ENCODE measurements around the gene FANCD2.
"Not testable (repeated sequence)": the region's sequence is repeated elsewhere in the genome, so short reads cannot be mapped to it uniquely, and the experiment has no call there.

The FANCD2 gene

GRCh38 chr3:10010421-10010877 is 15.8 kb upstream of the FANCD2 start:
- Histone ChIP-seq H3K9ac (ENCODE audit: insufficient read length) (no peak overlapping the region), H3K9me3 (ENCODE audit: low read depth, low read length) (no peaks in the 10 kb centered on the region), H3K4me3 (peak overlapping the region; percentile 70), H3K27ac (no peak overlapping the region), H3K36me3 (ENCODE audit: insufficient read depth, low read length) (no peaks in the 10 kb centered on the region)
- no peak for DNase-seq (ENCODE audit: low read depth, low spot score)
- TF ChIP-seq FOXP2 (optimal IDR thresholded peaks at IDR 0.05; ENCODE audit: control extremely low read depth, extremely low read length, insufficient read depth) (no peak), POLR2AphosphoS5 (IDR thresholded peaks at IDR 0.05; ENCODE audit: borderline replicate concordance, low read depth, low read length) (no peak), EZH2 (IDR thresholded peaks at IDR 0.05) (no peak)

- TF ChIP-seq FOXP2 (optimal IDR thresholded peaks at IDR 0.05; ENCODE audit: control extremely low read depth, extremely low read length, insufficient read depth) (no peak), EZH2 (IDR thresholded peaks at IDR 0.05) (no peak), POLR2AphosphoS5 (IDR thresholded peaks at IDR 0.05; ENCODE audit: borderline replicate concordance, low read depth, low read length) (no peak)
- no peaks in the 10 kb centered on the region for H3K9me3 ChIP-seq (ENCODE audit: low read depth, low read length)
- no peak overlapping the region for H3K27ac ChIP-seq
- H3K4me3 ChIP-seq = peak overlapping the region; percentile 70
- H3K9ac ChIP-seq (ENCODE audit: insufficient read length) = no peak overlapping the region
- DNase-seq (ENCODE audit: low read depth, low spot score) = no peak
- H3K36me3 ChIP-seq (ENCODE audit: insufficient read depth, low read length) = no peaks in the 10 kb centered on the region
Measured at GRCh38 chr3:10010878-10011465, 15.3 kb upstream of the FANCD2 start.

GRCh38 chr3:10011631-10012030 is 14.6 kb upstream of the FANCD2 start:
- no peak overlapping the region for H3K4me3 ChIP-seq

GRCh38 chr3:10012106-10012505 is 14.1 kb upstream of the FANCD2 start:
- Histone ChIP-seq H3K27ac (no peak overlapping the region), H3K36me3 (ENCODE audit: insufficient read depth, low read length) (no peaks in the 10 kb centered on the region), H3K9ac (ENCODE audit: insufficient read length) (no peak overlapping the region), H3K9me3 (ENCODE audit: low read depth, low read length) (no peaks in the 10 kb centered on the region), H3K4me3 (no peak overlapping the region)
- TF ChIP-seq FOXP2 (optimal IDR thresholded peaks at IDR 0.05; ENCODE audit: control extremely low read depth, extremely low read length, insufficient read depth) (no peak), EZH2 (IDR thresholded peaks at IDR 0.05) (no peak), POLR2AphosphoS5 (IDR thresholded peaks at IDR 0.05; ENCODE audit: borderline replicate concordance, low read depth, low read length) (no peak)
- no peak for DNase-seq (ENCODE audit: low read depth, low spot score)

More at GRCh38 chr3:10011631-10012030, 14.6 kb upstream of the FANCD2 start:
- Histone ChIP-seq H3K9me3 (ENCODE audit: low read depth, low read length) (no peaks in the 10 kb centered on the region), H3K9ac (ENCODE audit: insufficient read length) (no peak overlapping the region), H3K27ac (no peak overlapping the region), H3K36me3 (ENCODE audit: insufficient read depth, low read length) (no peaks in the 10 kb centered on the region)
- TF ChIP-seq FOXP2 (optimal IDR thresholded peaks at IDR 0.05; ENCODE audit: control extremely low read depth, extremely low read length, insufficient read depth) (no peak), POLR2AphosphoS5 (IDR thresholded peaks at IDR 0.05; ENCODE audit: borderline replicate concordance, low read depth, low read length) (no peak), EZH2 (IDR thresholded peaks at IDR 0.05) (no peak)
- DNase-seq (ENCODE audit: low read depth, low spot score) = no peak

GRCh38 chr3:10015461-10015904 is 10.8 kb upstream of the FANCD2 start:
- no peak for TF ChIP-seq EZH2 (IDR thresholded peaks at IDR 0.05)
- TF ChIP-seq FOXP2 (optimal IDR thresholded peaks at IDR 0.05; ENCODE audit: control extremely low read depth, extremely low read length, insufficient read depth) = no peak
- no peak for TF ChIP-seq POLR2AphosphoS5 (IDR thresholded peaks at IDR 0.05; ENCODE audit: borderline replicate concordance, low read depth, low read length)
- H3K4me3 ChIP-seq = no peak overlapping the region
- no peaks in the 10 kb centered on the region for H3K9me3 ChIP-seq (ENCODE audit: low read depth, low read length)
- no peak for DNase-seq (ENCODE audit: low read depth, low spot score)
- no peaks in the 10 kb centered on the region for H3K36me3 ChIP-seq (ENCODE audit: insufficient read depth, low read length)
- H3K9ac ChIP-seq (ENCODE audit: insufficient read length) = no peak overlapping the region
- H3K27ac ChIP-seq = no peak overlapping the region

GRCh38 chr3:10017636-10018292 is 8.5 kb upstream of the FANCD2 start:
- TF ChIP-seq FOXP2 (optimal IDR thresholded peaks at IDR 0.05; ENCODE audit: control extremely low read depth, extremely low read length, insufficient read depth) = no peak
- TF ChIP-seq POLR2AphosphoS5 (IDR thresholded peaks at IDR 0.05; ENCODE audit: borderline replicate concordance, low read depth, low read length) = no peak
- no peak for TF ChIP-seq EZH2 (IDR thresholded peaks at IDR 0.05)

GRCh38 chr3:10018806-10019205 is 7.4 kb upstream of the FANCD2 start:
- not testable (repeated sequence) for H3K4me3 ChIP-seq; H3K9ac ChIP-seq (ENCODE audit: insufficient read length); H3K9me3 ChIP-seq (ENCODE audit: low read depth, low read length); H3K36me3 ChIP-seq (ENCODE audit: insufficient read depth, low read length); DNase-seq (ENCODE audit: low read depth, low spot score); H3K27ac ChIP-seq

More at GRCh38 chr3:10017636-10018292, 8.5 kb upstream of the FANCD2 start:
- Histone ChIP-seq H3K4me3 (no peak overlapping the region), H3K9me3 (ENCODE audit: low read depth, low read length) (no peaks in the 10 kb centered on the region), H3K27ac (no peak overlapping the region), H3K9ac (ENCODE audit: insufficient read length) (no peak overlapping the region), H3K36me3 (ENCODE audit: insufficient read depth, low read length) (no peaks in the 10 kb centered on the region)
- DNase-seq (ENCODE audit: low read depth, low spot score) = no peak

- H3K36me3 ChIP-seq (ENCODE audit: insufficient read depth, low read length) = no peaks in the 10 kb centered on the region
- H3K9ac ChIP-seq (ENCODE audit: insufficient read length) = no peak overlapping the region
- no peaks in the 10 kb centered on the region for H3K9me3 ChIP-seq (ENCODE audit: low read depth, low read length)
- DNase-seq (ENCODE audit: low read depth, low spot score) = no peak
- H3K27ac ChIP-seq = no peak overlapping the region
- no peak overlapping the region for H3K4me3 ChIP-seq
- TF ChIP-seq POLR2AphosphoS5 (IDR thresholded peaks at IDR 0.05; ENCODE audit: borderline replicate concordance, low read depth, low read length) = no peak
Measured at GRCh38 chr3:10019326-10019725, 6.9 kb upstream of the FANCD2 start.

Measured in SK-N-MC (cell line).